Nucleus accumbens (tissue), 56 donors: ENCODE measurements around the gene MRPL44.
"Not testable (repeated sequence)": the region's sequence is repeated elsewhere in the genome, so short reads cannot be mapped to it uniquely, and the experiment has no call there.

ENCODE experiments used
- DNase-seq, 56 donors: peaks; one replicate each; lab custom pipeline; 2025; lab: John Stamatoyannopoulos, UW

The MRPL44 gene

GRCh38 chr2:224000662-224001061 lies 43.4 kb downstream of the MRPL44 start:
- not testable (repeated sequence) for DNase-seq

- peak in 25 of 56 donors; percentile 2 to 56 (median 23) for DNase-seq
Measured at GRCh38 chr2:224004105-224004695, 46.9 kb downstream of the MRPL44 start.

- no peak for DNase-seq
Measured at GRCh38 chr2:224008702-224009261, 51.5 kb downstream of the MRPL44 start.

GRCh38 chr2:224009605-224010315 lies 52.5 kb downstream of the MRPL44 start:
- no peak for DNase-seq

GRCh38 chr2:224011837-224012236 lies 54.6 kb downstream of the MRPL44 start:
- no peak for DNase-seq

GRCh38 chr2:224014336-224014735 lies 57.1 kb downstream of the MRPL44 start:
- DNase-seq: no peak

- no peak for DNase-seq
Measured at GRCh38 chr2:224016963-224017362, 59.7 kb downstream of the MRPL44 start.
